PC-3 (cell line): ENCODE data around the gene EPHA7. TPM values are rescaled to one million over a fixed set of nuclear protein-coding genes. Genes with fewer than 3 reads are reported as not detected.

Source experiments
- ATAC-seq: fragments of 200-7000 bp; cut with Tn5 transposase; 2 replicates; pipeline ENCODE4 v1.9.1; 2020; ENCODE audit warnings: mild to moderate bottlenecking, moderate library complexity
- BruUV-seq: library from RNA; stranded (reverse); fragments of 400-500 nt; replicated peaks from 2 replicates; lab custom pipeline; 2021; lab: Mats Ljungman, UMichigan
- CTCF ChIA-PET: fragments of 300-600 bp; sonication (Branson Sonifier 250); formaldehyde crosslinking; loops from one replicate; lab custom pipeline; 2022; ENCODE audit warnings: antibody characterized with exemption; lab: Charles Lee
- POLR2A ChIA-PET: fragments of 300-600 bp; sonication (Branson Sonifier 250); formaldehyde crosslinking; loops from one replicate; lab custom pipeline; 2022; ENCODE audit warnings: antibody characterized with exemption; ENCODE audit not compliant: unreplicated experiment; lab: Charles Lee
- DNase-seq: peaks from one replicate; pipeline ENCODE4 v3.0.0-alpha.2; 2015
- H2AFZ ChIP-seq: fragments of 300-600 bp; sonication (generic); 2 replicates; pipeline ENCODE4 v1.6.0; 2016; ENCODE audit warnings: antibody characterized with exemption, low read length
- H3F3A ChIP-seq: fragments of 300-600 bp; sonication (generic); one replicate; pipeline ENCODE4 v1.6.0; 2017; ENCODE audit warnings: antibody characterized with exemption, low read length, control low read depth, mild to moderate bottlenecking; ENCODE audit not compliant: unreplicated experiment
- H3K27ac ChIP-seq: fragments of 300-600 bp; sonication (generic); 2 replicates; pipeline ENCODE4 v1.5.1; 2016; ENCODE audit warnings: mild to moderate bottlenecking, low read length
- H3K27me3 ChIP-seq: fragments of 300-600 bp; sonication (generic); 2 replicates; pipeline ENCODE4 v1.6.1; 2016; ENCODE audit warnings: low read length, mixed read lengths
- H3K36me3 ChIP-seq: fragments of 300-600 bp; sonication (generic); 2 replicates; pipeline ENCODE4 v1.6.1; 2016; ENCODE audit warnings: low read depth, mixed run types, low read length, mixed read lengths
- H3K4me1 ChIP-seq: fragments of 300-600 bp; sonication (generic); 2 replicates; pipeline ENCODE4 v1.5.1; 2016; ENCODE audit warnings: low read length; ENCODE audit not compliant: insufficient read depth
- H3K4me2 ChIP-seq: fragments of 300-600 bp; sonication (generic); 2 replicates; pipeline ENCODE4 v1.6.0; 2016; ENCODE audit warnings: low read length
- H3K4me3 ChIP-seq: fragments of 300-600 bp; sonication (generic); 2 replicates; pipeline ENCODE4 v1.5.1; 2016; ENCODE audit warnings: mild to moderate bottlenecking, low read length, mixed read lengths
- H3K79me2 ChIP-seq: fragments of 300-600 bp; sonication (generic); 2 replicates; pipeline ENCODE4 v1.6.1; 2017; ENCODE audit warnings: low read length, mixed read lengths
- H3K9ac ChIP-seq: fragments of 300-600 bp; sonication (generic); 2 replicates; pipeline ENCODE4 v1.6.0; 2016; ENCODE audit warnings: mild to moderate bottlenecking, low read length
- H3K9me2 ChIP-seq: fragments of 300-600 bp; sonication (generic); replicated peaks from 2 replicates; pipeline ENCODE4 v1.6.1; 2016; ENCODE audit warnings: mixed run types, low read length, mixed read lengths
- H3K9me3 ChIP-seq: fragments of 300-600 bp; sonication (generic); 2 replicates; pipeline ENCODE4 v1.6.1; 2016; ENCODE audit warnings: low read length, mixed read lengths
- H4K20me1 ChIP-seq: fragments of 300-600 bp; sonication (generic); 2 replicates; pipeline ENCODE4 v1.6.1; 2016; ENCODE audit warnings: low read length, mixed read lengths
- CTCF ChIP-seq: fragments of 300-600 bp; sonication (generic); conservative IDR thresholded peaks from 2 replicates; pipeline ENCODE4 v1.5.1; 2017; ENCODE audit warnings: antibody characterized with exemption, low read depth, mild to moderate bottlenecking, low read length
- EZH2 ChIP-seq: fragments of 300-600 bp; sonication (generic); IDR thresholded peaks from one replicate; pipeline ENCODE4 v1.6.1; 2017; ENCODE audit warnings: antibody characterized with exemption, mild to moderate bottlenecking, low read length; ENCODE audit not compliant: unreplicated experiment
- EZH2phosphoT487 ChIP-seq: fragments of 300-600 bp; sonication (generic); IDR thresholded peaks from 2 replicates; pipeline ENCODE4 v1.6.1; 2018; ENCODE audit warnings: mild to moderate bottlenecking, antibody characterized with exemption, low read length, borderline replicate concordance
- intact Hi-C: fragments of 100-400 bp; cut with micrococcal nuclease; formaldehyde crosslinking; loops from 2 replicates; pipeline ENCODE4 v1.9.0; 2023
- total RNA-seq: library from RNA; depleted of rRNA; stranded (reverse); fragments of >200 nt; gene quantifications from 2 replicates; pipeline ENCODE4 v1.2.3, GENCODE V29; 2014

The EPHA7 gene
- total RNA-seq, 1 experiment from 2014 or later: 1.4 TPM

GRCh38 chr6:93293872-93294271, 125.5 kb downstream of the EPHA7 start:
- no peaks in the 10 kb centered on the region for H4K20me1 ChIP-seq
- ATAC-seq (no peak), DNase-seq (no peak)
- no peaks in the 10 kb centered on the region for H3K9me2 ChIP-seq
- H3K4me3 ChIP-seq: no peak overlapping the region
- no TSS peak for BruUV-seq
- no peaks in the 10 kb centered on the region for H3K4me1 ChIP-seq
- H3K9ac ChIP-seq: no peak overlapping the region
- intact Hi-C loops: no loop called here
- ChIA-PET CTCF (no interaction called here), POLR2A (no interaction called here)
- H3F3A ChIP-seq: no peaks in the 10 kb centered on the region
- H3K4me2 ChIP-seq: no peak overlapping the region
- no peaks in the 10 kb centered on the region for H3K9me3 ChIP-seq
- no peaks in the 10 kb centered on the region for H3K36me3 ChIP-seq
- no peak overlapping the region for H2AFZ ChIP-seq
- no peaks in the 10 kb centered on the region for H3K79me2 ChIP-seq
- no peak overlapping the region for H3K27ac ChIP-seq
- H3K27me3 ChIP-seq: no peaks in the 10 kb centered on the region
- TF ChIP-seq EZH2phosphoT487 (no peak), EZH2 (no peak), CTCF (no peak)

- TF ChIP-seq EZH2phosphoT487 (no peak), CTCF (no peak), EZH2 (no peak)
- POLR2A ChIA-PET: no interaction called here
- no peak for DNase-seq
- Histone ChIP-seq H3K79me2 (no peaks in the 10 kb centered on the region), H3K9ac (no peak overlapping the region), H3K27ac (no peak overlapping the region), H3K36me3 (no peaks in the 10 kb centered on the region), H3F3A (no peaks in the 10 kb centered on the region), H3K9me3 (no peaks in the 10 kb centered on the region), H3K9me2 (no peaks in the 10 kb centered on the region), H2AFZ (no peak overlapping the region), H3K4me1 (no peaks in the 10 kb centered on the region), H3K4me3 (no peak overlapping the region), H4K20me1 (no peaks in the 10 kb centered on the region), H3K4me2 (no peak overlapping the region), H3K27me3 (no peaks in the 10 kb centered on the region)
- no TSS peak for BruUV-seq
- CTCF ChIA-PET: no interaction called here
- intact Hi-C loops: no loop called here
- no peak for ATAC-seq
These were observed 125.9 kb downstream of the EPHA7 start for GRCh38 chr6:93293460-93293859.

DNA sequence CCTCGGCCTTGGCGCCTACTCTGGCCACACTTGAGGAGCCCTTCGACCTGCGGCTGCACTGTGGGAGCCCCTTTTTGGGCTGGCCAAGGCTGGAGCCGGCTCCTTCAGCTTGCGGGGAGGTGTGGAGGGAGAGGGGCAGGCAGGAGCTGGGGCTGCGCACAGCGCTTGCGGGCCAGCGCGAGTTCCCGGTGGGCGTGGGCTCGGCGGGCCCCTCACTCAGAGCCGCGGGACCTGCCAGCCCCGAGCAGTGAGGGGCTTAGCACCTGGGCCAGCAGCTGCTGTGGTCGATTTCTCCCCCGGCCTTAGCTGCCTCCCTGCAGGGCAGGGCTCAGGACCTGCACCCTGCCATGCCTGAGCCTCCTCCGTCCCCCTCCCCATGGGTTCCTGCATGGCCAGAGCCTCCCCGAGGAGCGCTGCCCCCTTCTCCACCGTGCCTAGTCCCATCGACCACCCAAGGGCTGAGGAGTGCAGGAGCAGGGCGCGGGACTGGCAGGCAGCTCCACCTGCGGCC, 136.8 kb downstream of the EPHA7 start:
- TF ChIP-seq EZH2: no peak
- TF ChIP-seq CTCF: no peak
- no peak for TF ChIP-seq EZH2phosphoT487
- intact Hi-C loops: no loop called here
- POLR2A ChIA-PET: no interaction called here
- Histone ChIP-seq H3K9me2 (no peaks in the 10 kb centered on the region), H3K4me1 (no peaks in the 10 kb centered on the region), H3K27me3 (no peaks in the 10 kb centered on the region), H3K4me2 (no peak overlapping the region), H2AFZ (no peak overlapping the region), H3K36me3 (no peaks in the 10 kb centered on the region), H4K20me1 (no peaks in the 10 kb centered on the region), H3K27ac (no peak overlapping the region), H3K9ac (no peak overlapping the region), H3F3A (no peaks in the 10 kb centered on the region), H3K4me3 (no peak overlapping the region), H3K79me2 (no peaks in the 10 kb centered on the region), H3K9me3 (no peaks in the 10 kb centered on the region)
- ATAC-seq (no peak), DNase-seq (no peak)
- CTCF ChIA-PET: no interaction called here
- no TSS peak for BruUV-seq
